ENCODE measurements around the gene TRAPPC2B.

Gene TRAPPC2B

DNA sequence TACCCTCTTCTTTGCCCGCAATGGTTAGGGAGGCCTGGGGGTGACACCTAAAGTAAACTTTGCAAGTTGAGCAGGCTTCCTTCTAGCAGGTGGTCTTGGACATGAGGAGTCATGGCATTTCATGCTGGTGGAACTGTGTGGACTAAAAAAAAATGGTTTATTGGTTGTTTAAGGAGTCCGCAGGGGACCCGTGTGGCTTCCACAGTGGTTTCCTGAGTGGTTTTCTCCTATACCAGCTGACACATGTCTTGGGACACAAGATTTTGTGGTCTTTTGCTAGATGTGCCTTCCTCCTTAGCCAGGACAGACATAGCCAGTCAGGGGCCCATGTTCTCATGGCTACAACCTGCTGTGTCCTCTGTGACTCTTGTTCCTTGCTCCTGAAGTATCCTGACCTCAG is 41.6 kb upstream of the TRAPPC2B start:
- TF ChIP-seq, protein P1, sequence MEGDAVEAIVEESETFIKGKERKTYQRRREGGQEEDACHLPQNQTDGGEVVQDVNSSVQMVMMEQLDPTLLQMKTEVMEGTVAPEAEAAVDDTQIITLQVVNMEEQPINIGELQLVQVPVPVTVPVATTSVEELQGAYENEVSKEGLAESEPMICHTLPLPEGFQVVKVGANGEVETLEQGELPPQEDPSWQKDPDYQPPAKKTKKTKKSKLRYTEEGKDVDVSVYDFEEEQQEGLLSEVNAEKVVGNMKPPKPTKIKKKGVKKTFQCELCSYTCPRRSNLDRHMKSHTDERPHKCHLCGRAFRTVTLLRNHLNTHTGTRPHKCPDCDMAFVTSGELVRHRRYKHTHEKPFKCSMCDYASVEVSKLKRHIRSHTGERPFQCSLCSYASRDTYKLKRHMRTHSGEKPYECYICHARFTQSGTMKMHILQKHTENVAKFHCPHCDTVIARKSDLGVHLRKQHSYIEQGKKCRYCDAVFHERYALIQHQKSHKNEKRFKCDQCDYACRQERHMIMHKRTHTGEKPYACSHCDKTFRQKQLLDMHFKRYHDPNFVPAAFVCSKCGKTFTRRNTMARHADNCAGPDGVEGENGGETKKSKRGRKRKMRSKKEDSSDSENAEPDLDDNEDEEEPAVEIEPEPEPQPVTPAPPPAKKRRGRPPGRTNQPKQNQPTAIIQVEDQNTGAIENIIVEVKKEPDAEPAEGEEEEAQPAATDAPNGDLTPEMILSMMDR (conservative IDR thresholded peaks at IDR 0.05; ENCODE audit: low read depth, low read length) = no peak
- DNase-seq (ENCODE audit: low read depth) = no peak
- H3K4me3 ChIP-seq (ENCODE audit: low read length) = peak overlapping the region; percentile 84

DNA sequence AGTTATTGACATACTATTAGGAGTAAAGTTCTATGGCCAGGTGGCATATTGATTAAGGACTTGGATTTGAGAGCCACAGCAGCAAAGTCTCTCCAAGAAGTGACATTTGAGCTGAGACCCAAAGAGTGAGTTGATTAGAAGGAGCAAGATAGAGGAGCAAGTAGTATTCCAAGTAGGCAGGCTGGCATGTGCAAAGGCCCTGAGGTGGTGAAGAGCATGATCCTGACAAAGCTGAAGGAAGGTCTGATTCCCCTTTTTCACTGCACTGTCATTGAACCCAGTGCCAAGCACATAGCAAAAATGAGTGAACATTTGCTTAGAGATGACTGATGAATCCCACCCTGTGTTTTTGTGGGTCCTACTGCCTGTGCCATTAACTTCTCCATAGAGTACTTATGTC is 38.4 kb upstream of the TRAPPC2B start:
- no peak overlapping the region for H3K4me3 ChIP-seq (ENCODE audit: low read length)
- DNase-seq (ENCODE audit: low read depth) = no peak
- TF ChIP-seq, protein P1 (conservative IDR thresholded peaks at IDR 0.05; ENCODE audit: low read depth, low read length) = no peak

DNA sequence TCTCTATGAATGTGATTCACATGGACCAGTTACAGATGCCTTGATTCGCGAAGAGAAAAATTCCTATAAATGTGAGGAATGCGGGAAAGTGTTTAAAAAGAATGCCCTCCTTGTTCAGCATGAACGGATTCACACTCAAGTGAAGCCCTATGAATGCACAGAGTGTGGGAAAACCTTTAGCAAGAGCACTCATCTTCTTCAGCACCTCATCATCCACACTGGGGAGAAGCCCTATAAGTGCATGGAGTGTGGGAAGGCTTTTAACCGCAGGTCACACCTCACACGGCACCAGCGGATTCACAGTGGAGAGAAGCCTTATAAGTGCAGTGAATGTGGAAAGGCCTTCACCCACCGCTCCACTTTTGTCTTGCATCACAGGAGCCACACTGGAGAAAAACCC is 35.4 kb upstream of the TRAPPC2B start:
- TF ChIP-seq, protein P1 (conservative IDR thresholded peaks at IDR 0.05; ENCODE audit: low read depth, low read length) = no peak
- no peak overlapping the region for H3K4me3 ChIP-seq (ENCODE audit: low read length)
- no peak for DNase-seq (ENCODE audit: low read depth)

DNA sequence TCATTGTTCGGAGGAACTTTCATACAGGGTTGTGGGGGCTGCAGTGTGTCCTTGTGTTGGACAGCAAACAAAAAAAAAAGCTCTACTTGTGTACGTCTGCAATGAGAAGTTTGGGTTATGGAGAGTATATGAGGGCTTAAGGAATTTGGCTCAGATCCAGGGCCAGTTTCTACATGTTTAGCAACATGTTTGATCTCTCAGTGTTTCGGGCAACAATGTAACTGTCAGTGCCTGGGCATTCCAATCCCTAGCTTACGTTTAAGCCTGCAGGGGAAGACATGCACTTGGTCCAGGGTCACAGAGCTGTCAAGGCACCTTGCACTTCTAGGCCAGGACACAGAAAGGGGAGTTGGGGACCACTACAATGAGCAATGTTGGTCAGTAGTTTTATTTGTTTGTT is 29.2 kb upstream of the TRAPPC2B start:
- TF ChIP-seq, protein P1 (conservative IDR thresholded peaks at IDR 0.05; ENCODE audit: low read depth, low read length) = no peak
- peak; percentile 11 for DNase-seq (ENCODE audit: low read depth)
- no peak overlapping the region for H3K4me3 ChIP-seq (ENCODE audit: low read length)

DNA sequence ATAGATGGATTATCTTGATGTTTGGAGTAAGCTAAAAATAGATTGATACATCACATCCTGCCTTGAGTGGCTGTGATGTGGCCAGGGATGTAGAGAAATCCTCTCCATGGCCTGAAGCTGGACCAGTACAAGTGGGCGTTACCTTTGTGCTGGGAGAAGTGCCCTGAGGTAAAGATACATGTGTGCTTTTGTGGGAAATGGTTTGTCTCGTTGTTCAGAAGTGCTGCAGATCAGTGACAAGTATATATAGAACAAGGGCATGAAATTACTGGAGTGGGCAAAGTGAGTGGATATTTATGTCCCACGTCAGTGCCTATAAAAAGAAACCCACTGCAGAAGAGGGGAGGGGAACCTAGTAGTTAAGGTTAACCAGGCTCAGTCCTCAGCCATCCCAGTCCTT is 24.5 kb upstream of the TRAPPC2B start:
- TF ChIP-seq, protein P1 (conservative IDR thresholded peaks at IDR 0.05; ENCODE audit: low read depth, low read length) = no peak
- no peak for DNase-seq (ENCODE audit: low read depth)
- H3K4me3 ChIP-seq (ENCODE audit: low read length) = no peak overlapping the region

DNA sequence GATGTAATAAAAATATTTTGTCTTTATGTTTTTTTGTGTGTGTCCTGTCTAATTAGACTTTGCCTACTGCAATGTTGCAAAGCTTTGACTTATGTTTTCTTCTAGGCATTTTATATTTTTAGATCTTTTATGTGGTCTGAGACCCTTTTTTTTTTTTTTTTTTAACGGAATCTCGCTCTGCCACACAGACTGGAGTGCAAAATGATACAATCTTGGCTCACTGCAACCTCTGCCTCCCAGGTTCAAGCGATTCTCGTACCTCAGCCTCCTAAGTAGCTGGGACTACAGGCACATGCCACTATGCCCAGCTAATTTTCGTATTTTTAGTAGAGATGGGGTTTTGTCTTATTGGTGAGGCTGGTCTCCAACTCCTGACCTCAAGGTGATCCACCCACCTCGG is 20.8 kb upstream of the TRAPPC2B start:
- no peak for DNase-seq (ENCODE audit: low read depth)
- H3K4me3 ChIP-seq (ENCODE audit: low read length) = no peak overlapping the region
- TF ChIP-seq, protein P1 (conservative IDR thresholded peaks at IDR 0.05; ENCODE audit: low read depth, low read length) = no peak

DNA sequence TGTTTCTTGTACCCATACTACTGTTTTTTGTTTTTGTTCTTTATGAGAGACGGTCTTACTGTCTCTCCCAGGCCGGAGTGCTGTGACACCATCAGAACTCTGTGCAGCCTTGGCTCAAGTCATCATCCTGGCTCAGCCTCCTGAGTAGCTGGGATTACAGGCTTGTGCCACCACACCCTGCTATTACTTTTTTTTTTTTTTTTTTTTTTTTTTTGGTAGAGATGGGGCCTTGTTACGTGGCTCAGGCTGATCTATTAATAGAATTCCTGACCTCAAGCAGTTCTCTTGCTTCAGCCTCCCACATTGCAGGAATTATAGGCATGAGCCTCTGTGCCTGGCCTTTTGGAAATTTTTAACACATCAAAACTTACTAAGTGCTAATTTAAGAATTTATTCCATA is 15.2 kb upstream of the TRAPPC2B start:
- TF ChIP-seq, protein P1 (conservative IDR thresholded peaks at IDR 0.05; ENCODE audit: low read depth, low read length) = no peak
- DNase-seq (ENCODE audit: low read depth) = no peak
- H3K4me3 ChIP-seq (ENCODE audit: low read length) = no peak overlapping the region
